DND-41 (cell line): ENCODE data around the gene PSAP.

Source experiments
- ATAC-seq: fragments of 200-7000 bp; cut with Tn5 transposase; 3 replicates; pipeline ENCODE4 v1.9.1; 2021; ENCODE audit warnings: low read depth; ENCODE audit not compliant: insufficient read depth
- DNase-seq: peaks from one replicate; pipeline ENCODE4 v3.0.0-alpha.2; 2020
- H2AFZ ChIP-seq: 2 replicates; pipeline ENCODE4 v1.6.0; 2012; ENCODE audit warnings: low read depth, low read length
- H3K27ac ChIP-seq: 2 replicates; pipeline ENCODE4 v1.5.1; 2012; ENCODE audit warnings: low read length, inconsistent platforms
- H3K27me3 ChIP-seq: fragments of 200-600 bp; sonication (generic); 2 replicates; pipeline ENCODE4 v1.6.0; 2012; ENCODE audit warnings: low read length, mild to moderate bottlenecking, inconsistent platforms; ENCODE audit not compliant: insufficient read depth, poor library complexity
- H3K36me3 ChIP-seq: 2 replicates; pipeline ENCODE4 v1.5.1; 2012; ENCODE audit warnings: low read length, inconsistent platforms; ENCODE audit not compliant: insufficient read depth
- H3K4me1 ChIP-seq: 2 replicates; pipeline ENCODE4 v1.5.1; 2012; ENCODE audit warnings: mild to moderate bottlenecking, low read length; ENCODE audit not compliant: insufficient read depth
- H3K4me2 ChIP-seq: 2 replicates; pipeline ENCODE4 v1.6.0; 2012; ENCODE audit warnings: mild to moderate bottlenecking, moderate library complexity, low read length, inconsistent platforms; ENCODE audit not compliant: insufficient read depth
- H3K4me3 ChIP-seq, 2 experiments: fragments of 200-600 bp in 1 of 2; shearing (Covaris generic) in 1 of 2; 2 replicates each; pipeline ENCODE4 v1.5.1; 2012 to 2016; ENCODE audit warnings: inconsistent platforms in 2 of 2, low read length in 2 of 2, mild to moderate bottlenecking in 2 of 2, low read depth in 1 of 2, moderate library complexity in 1 of 2
- H3K79me2 ChIP-seq: 2 replicates; pipeline ENCODE4 v1.6.0; 2012; ENCODE audit warnings: low read length, inconsistent platforms; ENCODE audit not compliant: insufficient read depth
- H3K9ac ChIP-seq: 2 replicates; pipeline ENCODE4 v1.6.0; 2012; ENCODE audit warnings: low read depth, mild to moderate bottlenecking, inconsistent platforms, low read length, moderate library complexity
- H3K9me3 ChIP-seq: 2 replicates; pipeline ENCODE4 v1.5.1; 2012; ENCODE audit warnings: low read length, moderate library complexity, mild to moderate bottlenecking, inconsistent platforms; ENCODE audit not compliant: insufficient read depth, severe bottlenecking
- H4K20me1 ChIP-seq: 2 replicates; pipeline ENCODE4 v1.6.0; 2012; ENCODE audit warnings: low read length; ENCODE audit not compliant: insufficient read depth
- CTCF ChIP-seq: IDR thresholded peaks from 2 replicates; pipeline ENCODE4 v1.5.1; 2012; ENCODE audit warnings: borderline replicate concordance, low read length, moderate library complexity, mild to moderate bottlenecking; ENCODE audit not compliant: poor library complexity, severe bottlenecking; ENCODE audit errors: extremely low read depth
- EZH2 ChIP-seq: IDR thresholded peaks from 3 replicates; pipeline ENCODE4 v1.6.1; 2012; ENCODE audit warnings: borderline replicate concordance, low read depth, mild to moderate bottlenecking, moderate library complexity, low read length, inconsistent platforms; ENCODE audit not compliant: severe bottlenecking

Gene PSAP

GRCh38 chr10:71857934-71858890 lies 7.2 kb upstream of the PSAP start:
- Histone ChIP-seq H3K79me2 (no peaks in the 10 kb centered on the region), H4K20me1 (no peaks in the 10 kb centered on the region), H3K4me2 (no peak overlapping the region), H3K9ac (no peak overlapping the region), H3K36me3 (no peaks in the 10 kb centered on the region), H2AFZ (no peak overlapping the region), H3K4me1 (peaks cover 29% of the 10 kb centered on the region), H3K27me3 (no peaks in the 10 kb centered on the region), H3K27ac (0 out of 2 replicates have a peak overlapping the region, but pooled peaks have one; percentile 12), H3K4me3 (no peak overlapping the region), H3K9me3 (no peaks in the 10 kb centered on the region)
- no peak for TF ChIP-seq CTCF
- no peak for TF ChIP-seq EZH2
- no peak for ATAC-seq
- no peak for DNase-seq

- no peak for ATAC-seq
- no peak overlapping the region for H3K9ac ChIP-seq
- H3K27me3 ChIP-seq, result no peaks in the 10 kb centered on the region
- H2AFZ ChIP-seq, result no peak overlapping the region
- no peak for TF ChIP-seq EZH2
- TF ChIP-seq CTCF, result no peak
- peaks cover 35% of the 10 kb centered on the region for H3K4me1 ChIP-seq
- no peaks in the 10 kb centered on the region for H4K20me1 ChIP-seq
- H3K36me3 ChIP-seq, result no peaks in the 10 kb centered on the region
- H3K27ac ChIP-seq, result no peak overlapping the region
- no peaks in the 10 kb centered on the region for H3K9me3 ChIP-seq
- no peak overlapping the region for H3K4me3 ChIP-seq
- peaks cover under 1% of the 10 kb centered on the region; the same call in 1 of the 2 replicates for H3K79me2 ChIP-seq
- no peak overlapping the region for H3K4me2 ChIP-seq
- DNase-seq, result no peak
Observed at GRCh38 chr10:71856619-71857018, 5.6 kb upstream of the PSAP start.

- Histone ChIP-seq H3K27ac (no peak overlapping the region), H3K79me2 (peaks cover 25% of the 10 kb centered on the region), H3K9ac (no peak overlapping the region), H3K27me3 (no peaks in the 10 kb centered on the region), H3K4me1 (peaks cover 24% of the 10 kb centered on the region), H3K4me3 (no peak overlapping the region), H3K36me3 (no peaks in the 10 kb centered on the region; the same call in 1 of the 2 replicates), H3K4me2 (no peak overlapping the region), H3K9me3 (no peaks in the 10 kb centered on the region), H2AFZ (no peak overlapping the region), H4K20me1 (peaks cover 12% of the 10 kb centered on the region)
- no peak for ATAC-seq
- no peak for DNase-seq
- TF ChIP-seq EZH2 (no peak), CTCF (no peak)
Observed at GRCh38 chr10:71854031-71854430, 3.0 kb upstream of the PSAP start.
